Measurements from ENCODE around the gene KLF17. TPM values are rescaled to one million over a fixed set of nuclear protein-coding genes. Genes with fewer than 3 reads are reported as not detected.

KLF17 gene
- total RNA-seq, 1 donor from 2014 or later, result not detected

DNA sequence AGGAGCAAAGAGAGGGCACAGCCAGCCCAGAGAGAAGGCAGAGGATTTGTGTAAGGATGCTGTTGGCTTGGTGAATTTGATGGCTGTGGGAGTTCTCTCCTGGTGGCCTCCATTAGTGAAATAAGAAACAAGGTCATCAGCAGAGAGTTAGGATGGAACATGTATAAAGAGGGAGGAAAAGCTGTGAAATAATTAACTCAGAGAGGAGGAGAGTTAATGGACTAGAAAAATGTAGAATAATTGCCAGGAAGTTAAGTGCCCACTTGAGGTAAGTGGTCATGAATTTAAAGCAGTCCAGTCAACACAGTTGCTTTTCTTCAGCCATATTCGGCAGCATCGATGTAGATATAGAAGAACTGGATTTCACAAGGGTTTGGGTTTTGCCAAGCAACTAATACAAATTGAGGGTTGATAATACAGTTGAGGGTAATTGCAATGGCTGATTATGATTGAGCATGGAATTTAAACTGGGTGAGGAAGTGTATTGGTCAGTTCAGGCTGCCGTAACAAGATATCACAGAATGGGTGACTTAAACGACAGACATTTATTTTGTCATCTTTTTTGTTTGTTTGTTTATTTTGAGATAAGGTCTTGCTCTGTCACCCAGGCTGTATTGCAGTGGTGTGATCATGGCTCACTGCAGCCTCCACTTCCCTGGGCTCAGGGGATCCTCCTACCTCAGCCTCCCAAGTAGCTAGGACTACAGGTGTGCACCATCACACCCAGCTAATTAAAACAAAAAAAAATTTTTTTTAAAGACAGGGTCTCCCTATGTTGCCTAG is 31.7 kb upstream of the KLF17 start:
- Mint-ChIP-seq H3K27ac (no peak overlapping the region), H3K27me3 (ENCODE audit: low read depth) (peaks cover under 1% of the 10 kb centered on the region), H3K9me3 (no peaks in the 10 kb centered on the region), H3K36me3 (no peaks in the 10 kb centered on the region), H3K4me3 (no peak overlapping the region), H3K4me1 (no peaks in the 10 kb centered on the region)
- TF ChIP-seq, protein P1, sequence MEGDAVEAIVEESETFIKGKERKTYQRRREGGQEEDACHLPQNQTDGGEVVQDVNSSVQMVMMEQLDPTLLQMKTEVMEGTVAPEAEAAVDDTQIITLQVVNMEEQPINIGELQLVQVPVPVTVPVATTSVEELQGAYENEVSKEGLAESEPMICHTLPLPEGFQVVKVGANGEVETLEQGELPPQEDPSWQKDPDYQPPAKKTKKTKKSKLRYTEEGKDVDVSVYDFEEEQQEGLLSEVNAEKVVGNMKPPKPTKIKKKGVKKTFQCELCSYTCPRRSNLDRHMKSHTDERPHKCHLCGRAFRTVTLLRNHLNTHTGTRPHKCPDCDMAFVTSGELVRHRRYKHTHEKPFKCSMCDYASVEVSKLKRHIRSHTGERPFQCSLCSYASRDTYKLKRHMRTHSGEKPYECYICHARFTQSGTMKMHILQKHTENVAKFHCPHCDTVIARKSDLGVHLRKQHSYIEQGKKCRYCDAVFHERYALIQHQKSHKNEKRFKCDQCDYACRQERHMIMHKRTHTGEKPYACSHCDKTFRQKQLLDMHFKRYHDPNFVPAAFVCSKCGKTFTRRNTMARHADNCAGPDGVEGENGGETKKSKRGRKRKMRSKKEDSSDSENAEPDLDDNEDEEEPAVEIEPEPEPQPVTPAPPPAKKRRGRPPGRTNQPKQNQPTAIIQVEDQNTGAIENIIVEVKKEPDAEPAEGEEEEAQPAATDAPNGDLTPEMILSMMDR (IDR thresholded peaks at IDR 0.05; ENCODE audit: unreplicated experiment), result no peak
- DNase-seq (ENCODE audit: low spot score in 2 of 2, unreplicated experiment in 2 of 2), result no peak

DNA sequence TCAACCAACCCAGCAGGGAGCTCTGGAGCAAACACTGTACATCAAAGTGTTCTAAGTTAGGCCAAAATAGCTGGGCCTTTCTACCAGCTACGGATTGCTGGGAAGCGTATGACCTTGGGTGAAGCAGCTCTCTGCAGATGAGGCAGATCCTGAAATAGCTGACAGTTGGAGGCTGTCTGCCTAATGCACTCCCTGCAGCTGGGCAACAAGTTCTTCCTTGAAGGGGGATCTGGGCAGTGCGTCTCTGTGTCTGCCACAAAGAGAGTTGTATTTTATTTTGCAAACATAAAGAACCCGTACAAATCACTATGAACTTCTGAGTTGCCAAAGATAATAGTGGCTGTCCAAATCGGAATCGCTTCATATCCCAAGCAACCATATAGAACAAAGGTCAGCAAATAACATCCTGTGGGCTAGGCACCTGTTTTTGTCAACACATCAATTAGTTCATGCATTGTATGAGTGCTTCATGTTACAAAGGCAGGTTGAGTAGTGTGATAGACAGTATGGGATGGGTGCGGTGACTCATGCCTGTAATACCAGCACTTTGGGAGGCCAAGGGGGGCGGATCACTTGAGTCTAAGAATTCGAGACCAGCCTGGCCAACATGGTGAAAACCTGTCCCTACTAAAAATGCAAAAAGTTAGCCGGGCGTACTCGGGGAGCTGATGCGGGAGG is 29.1 kb upstream of the KLF17 start:
- no peak for DNase-seq (ENCODE audit: low spot score in 2 of 2, unreplicated experiment in 2 of 2)
- Mint-ChIP-seq H3K9me3 (peaks cover 15% of the 10 kb centered on the region), H3K27me3 (ENCODE audit: low read depth) (peaks cover 15% of the 10 kb centered on the region), H3K36me3 (no peaks in the 10 kb centered on the region), H3K4me1 (no peaks in the 10 kb centered on the region), H3K27ac (no peak overlapping the region), H3K4me3 (no peak overlapping the region)
- TF ChIP-seq, protein P1 (IDR thresholded peaks at IDR 0.05; ENCODE audit: unreplicated experiment), result no peak

GRCh38 chr1:44090429-44091252 is 28.0 kb upstream of the KLF17 start:
- no peak overlapping the region for H3K27ac Mint-ChIP-seq
- no peak overlapping the region for H3K4me3 Mint-ChIP-seq
- DNase-seq (ENCODE audit: low spot score in 2 of 2, unreplicated experiment in 2 of 2), result no peak
- H3K9me3 Mint-ChIP-seq, result peaks cover 19% of the 10 kb centered on the region
- peaks cover 1% of the 10 kb centered on the region for H3K36me3 Mint-ChIP-seq
- TF ChIP-seq, protein P1 (IDR thresholded peaks at IDR 0.05; ENCODE audit: unreplicated experiment), result no peak
- no peaks in the 10 kb centered on the region for H3K4me1 Mint-ChIP-seq
- H3K27me3 Mint-ChIP-seq (ENCODE audit: low read depth), result peaks cover 15% of the 10 kb centered on the region

- Mint-ChIP-seq H3K27me3 (ENCODE audit: low read depth) (peaks cover 15% of the 10 kb centered on the region), H3K4me3 (no peak overlapping the region), H3K4me1 (no peaks in the 10 kb centered on the region), H3K36me3 (peaks cover 6% of the 10 kb centered on the region), H3K9me3 (peaks cover 36% of the 10 kb centered on the region), H3K27ac (no peak overlapping the region)
- no peak for DNase-seq (ENCODE audit: low spot score in 2 of 2, unreplicated experiment in 2 of 2)
- TF ChIP-seq, protein P1 (IDR thresholded peaks at IDR 0.05; ENCODE audit: unreplicated experiment), result no peak
Observed at GRCh38 chr1:44094047-44094446, 24.6 kb upstream of the KLF17 start.

DNA sequence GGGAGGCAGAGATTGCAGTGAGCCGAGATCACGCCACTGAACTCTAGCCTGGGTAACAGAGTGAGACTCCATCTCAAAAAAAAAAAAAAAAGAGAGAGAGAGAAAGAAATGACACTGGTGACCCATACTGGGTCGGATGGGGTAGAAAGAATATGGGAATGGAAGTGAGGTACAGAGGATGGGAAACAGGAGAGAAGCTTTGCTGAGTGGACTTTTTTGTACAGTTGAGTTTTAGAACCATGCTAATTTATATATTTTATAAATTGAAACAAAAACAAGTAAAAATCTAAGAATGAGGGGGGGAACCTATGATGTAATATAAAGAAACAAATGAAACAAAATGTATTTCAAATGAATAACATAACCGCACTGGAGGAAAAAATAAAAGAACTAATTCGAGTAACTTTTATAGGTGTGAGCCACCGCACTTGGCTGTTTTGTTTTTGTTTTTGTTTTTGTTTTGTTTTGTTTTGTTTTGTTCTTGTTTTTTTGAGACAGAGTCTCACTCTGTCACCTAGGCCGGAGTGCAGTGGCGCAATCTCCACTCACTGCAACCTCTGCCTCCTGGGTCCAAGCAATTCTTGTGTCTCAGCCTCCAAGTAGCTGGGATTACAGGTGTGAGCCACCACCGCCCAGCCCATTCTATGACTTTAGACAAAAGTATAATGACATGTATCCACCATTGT is 18.3 kb upstream of the KLF17 start:
- peaks cover 19% of the 10 kb centered on the region for H3K9me3 Mint-ChIP-seq
- no peak overlapping the region for H3K27ac Mint-ChIP-seq
- TF ChIP-seq, protein P1 (IDR thresholded peaks at IDR 0.05; ENCODE audit: unreplicated experiment), result no peak
- DNase-seq (ENCODE audit: low spot score in 2 of 2, unreplicated experiment in 2 of 2), result no peak
- H3K4me3 Mint-ChIP-seq, result no peak overlapping the region
- H3K27me3 Mint-ChIP-seq (ENCODE audit: low read depth), result peaks cover 13% of the 10 kb centered on the region
- no peaks in the 10 kb centered on the region for H3K4me1 Mint-ChIP-seq
- H3K36me3 Mint-ChIP-seq, result peaks cover 6% of the 10 kb centered on the region

All from mesothelial cell of epicardium (in vitro differentiated cells).